ENCODE results near the gene CHCHD3. TPM values are rescaled to one million over a fixed set of nuclear protein-coding genes. Genes with fewer than 3 reads are reported as not detected.
"Not testable (repeated sequence)": the region's sequence is repeated elsewhere in the genome, so short reads cannot be mapped to it uniquely, and the experiment has no call there.

CHCHD3 gene
- total RNA-seq, 2 experiments from 2014 or later, result 83.5 to 83.8 TPM

DNA sequence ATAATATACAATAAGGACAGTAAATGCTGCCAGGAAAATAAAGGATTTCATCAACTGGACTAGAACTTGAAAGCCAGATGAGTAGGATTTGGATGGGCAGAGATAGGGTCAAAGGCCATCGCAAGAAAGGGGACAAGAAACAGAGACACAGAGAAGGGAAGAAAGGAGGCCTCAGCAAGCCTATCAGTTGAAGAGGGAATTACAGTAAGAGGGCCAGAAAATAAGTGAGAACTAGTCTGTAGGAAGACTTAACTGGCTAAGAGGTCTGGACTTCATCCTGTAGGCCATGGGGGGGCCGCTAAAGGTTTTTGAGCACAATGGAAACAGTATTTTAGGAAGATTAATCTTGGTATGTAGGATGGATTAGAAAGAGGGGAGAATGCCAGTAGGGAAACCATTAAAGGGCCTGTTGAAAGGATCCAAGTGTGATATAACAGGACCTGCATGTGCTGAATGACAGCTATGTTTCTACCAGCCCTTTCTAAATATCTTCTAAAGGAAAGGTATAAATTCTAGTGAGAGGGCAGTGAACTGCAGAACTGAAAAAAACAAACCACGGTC lies 174.4 kb downstream of the CHCHD3 start:
- H3K9me3 ChIP-seq (ENCODE audit: low read length), result no peaks in the 10 kb centered on the region
- POLR2A ChIA-PET, result interaction anchor here (0.7 to 1.0 kb wide), 3 partner anchors 28 to 1044 kb away, joined by 3 to 4 read pairs (median 3); no protein-coding TSS in a partner anchor

DNA sequence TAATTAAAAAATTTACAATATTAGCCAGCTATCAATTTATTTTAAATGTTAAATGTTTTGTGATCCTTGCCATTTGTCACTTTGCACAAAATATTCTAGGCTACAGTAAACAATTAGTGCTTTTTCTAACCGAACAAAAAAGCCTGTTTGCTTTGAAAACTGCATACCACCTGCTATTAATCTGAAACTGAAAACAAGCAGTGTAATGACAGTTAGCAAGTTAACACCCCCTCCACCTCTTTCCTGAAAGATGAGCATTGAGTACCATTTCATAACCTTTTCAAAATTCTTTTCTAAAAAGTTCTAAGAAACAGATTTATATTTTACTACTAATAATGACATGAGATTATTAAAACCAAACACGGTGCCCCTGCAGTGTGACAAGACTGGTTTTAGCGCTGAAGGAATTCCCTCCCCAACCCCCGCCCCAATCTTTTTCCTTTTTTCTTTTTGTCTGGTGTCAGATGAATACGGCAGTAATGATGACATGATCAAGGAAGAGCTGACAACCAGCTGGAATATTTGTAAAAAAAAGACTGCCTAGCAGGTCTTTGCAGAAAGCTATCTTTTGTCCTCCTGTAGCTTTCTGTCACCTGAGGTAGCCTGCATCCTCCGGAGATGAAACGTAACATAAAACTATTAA lies 175.6 kb downstream of the CHCHD3 start:
- Histone ChIP-seq H3K4me1 (ENCODE audit: insufficient read depth, low read length, poor library complexity, severe bottlenecking) (no peaks in the 10 kb centered on the region), H3K9me3 (ENCODE audit: low read length) (no peaks in the 10 kb centered on the region), H3K9me2 (ENCODE audit: insufficient read depth, low read length) (no peaks in the 10 kb centered on the region), H3K36me3 (ENCODE audit: insufficient read depth, low read length) (peaks cover 13% of the 10 kb centered on the region), H3K4me2 (ENCODE audit: low read length) (no peak overlapping the region), H4K20me1 (ENCODE audit: insufficient read depth, low read length) (no peaks in the 10 kb centered on the region), H3K27ac (ENCODE audit: low read depth, low read length, poor library complexity, severe bottlenecking) (no peak overlapping the region), H3K79me2 (ENCODE audit: insufficient read depth, low read depth, low read length) (no peaks in the 10 kb centered on the region), H3K4me3 (ENCODE audit: low read depth, low read length, poor library complexity, severe bottlenecking) (no peak overlapping the region), H2AFZ (ENCODE audit: low read length) (no peak overlapping the region)
- no peak for DNase-seq (ENCODE audit: low spot score)
- POLR2A ChIA-PET, result interaction anchor here (0.6 to 2.1 kb wide), 10 partner anchors 11 to 1045 kb away, joined by 3 to 9 read pairs (median 4); no protein-coding TSS in a partner anchor
- no peak for TF ChIP-seq EZH2phosphoT487 (IDR thresholded peaks at IDR 0.05; ENCODE audit: borderline replicate concordance, low read depth, low read length)
- TF ChIP-seq, protein P1, sequence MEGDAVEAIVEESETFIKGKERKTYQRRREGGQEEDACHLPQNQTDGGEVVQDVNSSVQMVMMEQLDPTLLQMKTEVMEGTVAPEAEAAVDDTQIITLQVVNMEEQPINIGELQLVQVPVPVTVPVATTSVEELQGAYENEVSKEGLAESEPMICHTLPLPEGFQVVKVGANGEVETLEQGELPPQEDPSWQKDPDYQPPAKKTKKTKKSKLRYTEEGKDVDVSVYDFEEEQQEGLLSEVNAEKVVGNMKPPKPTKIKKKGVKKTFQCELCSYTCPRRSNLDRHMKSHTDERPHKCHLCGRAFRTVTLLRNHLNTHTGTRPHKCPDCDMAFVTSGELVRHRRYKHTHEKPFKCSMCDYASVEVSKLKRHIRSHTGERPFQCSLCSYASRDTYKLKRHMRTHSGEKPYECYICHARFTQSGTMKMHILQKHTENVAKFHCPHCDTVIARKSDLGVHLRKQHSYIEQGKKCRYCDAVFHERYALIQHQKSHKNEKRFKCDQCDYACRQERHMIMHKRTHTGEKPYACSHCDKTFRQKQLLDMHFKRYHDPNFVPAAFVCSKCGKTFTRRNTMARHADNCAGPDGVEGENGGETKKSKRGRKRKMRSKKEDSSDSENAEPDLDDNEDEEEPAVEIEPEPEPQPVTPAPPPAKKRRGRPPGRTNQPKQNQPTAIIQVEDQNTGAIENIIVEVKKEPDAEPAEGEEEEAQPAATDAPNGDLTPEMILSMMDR (conservative IDR thresholded peaks at IDR 0.05; ENCODE audit: low read length), result no peak
- no TSS peak for BruUV-seq (replicated peaks)
- CTCF ChIA-PET (ENCODE audit: unreplicated experiment), result no interaction called here
- intact Hi-C loops (cut with micrococcal nuclease; ENCODE audit: unreplicated experiment), result no loop called here

More for the DNA sequence above, 174.4 kb downstream of the CHCHD3 start:
- no peaks in the 10 kb centered on the region for H4K20me1 ChIP-seq (ENCODE audit: insufficient read depth, low read length)
- DNase-seq (ENCODE audit: low spot score), result no peak
- no peaks in the 10 kb centered on the region for H3K79me2 ChIP-seq (ENCODE audit: insufficient read depth, low read depth, low read length)
- CTCF ChIA-PET (ENCODE audit: unreplicated experiment), result no interaction called here
- H3K27ac ChIP-seq (ENCODE audit: low read depth, low read length, poor library complexity, severe bottlenecking), result no peak overlapping the region
- no TSS peak for BruUV-seq (replicated peaks)
- peaks cover 18% of the 10 kb centered on the region for H3K36me3 ChIP-seq (ENCODE audit: insufficient read depth, low read length)
- TF ChIP-seq, protein P1 (conservative IDR thresholded peaks at IDR 0.05; ENCODE audit: low read length), result no peak
- no peak for TF ChIP-seq EZH2phosphoT487 (IDR thresholded peaks at IDR 0.05; ENCODE audit: borderline replicate concordance, low read depth, low read length)
- no peak overlapping the region for H3K4me2 ChIP-seq (ENCODE audit: low read length)
- no peak overlapping the region for H3K4me3 ChIP-seq (ENCODE audit: low read depth, low read length, poor library complexity, severe bottlenecking)
- intact Hi-C loops (cut with micrococcal nuclease; ENCODE audit: unreplicated experiment), result no loop called here
- H2AFZ ChIP-seq (ENCODE audit: low read length), result no peak overlapping the region
- H3K9me2 ChIP-seq (ENCODE audit: insufficient read depth, low read length), result no peaks in the 10 kb centered on the region
- H3K4me1 ChIP-seq (ENCODE audit: insufficient read depth, low read length, poor library complexity, severe bottlenecking), result no peaks in the 10 kb centered on the region

DNA sequence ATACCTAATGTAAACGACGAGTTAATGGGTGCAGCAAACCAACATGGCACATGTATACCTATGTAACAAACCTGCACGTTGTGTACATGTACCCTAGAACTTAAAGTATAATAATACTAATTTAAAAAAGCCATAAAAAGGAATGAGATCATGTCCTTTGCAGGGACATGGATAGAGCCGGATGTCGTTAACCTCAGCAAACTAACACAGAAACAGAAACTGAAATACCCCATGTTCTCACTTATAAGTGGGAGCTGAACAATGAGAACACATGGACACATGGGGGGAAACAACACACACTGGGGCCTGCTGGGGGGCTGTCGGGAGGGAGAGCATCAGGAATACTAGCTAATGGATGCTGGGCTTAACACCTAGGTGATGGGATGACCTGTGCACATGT lies 176.8 kb downstream of the CHCHD3 start:
- peaks cover 13% of the 10 kb centered on the region for H3K36me3 ChIP-seq (ENCODE audit: insufficient read depth, low read length)
- H3K9me3 ChIP-seq (ENCODE audit: low read length); intact Hi-C loops (cut with micrococcal nuclease; ENCODE audit: unreplicated experiment); H3K79me2 ChIP-seq (ENCODE audit: insufficient read depth, low read depth, low read length); CTCF ChIA-PET (ENCODE audit: unreplicated experiment); BruUV-seq (replicated peaks); H2AFZ ChIP-seq (ENCODE audit: low read length); H3K4me3 ChIP-seq (ENCODE audit: low read depth, low read length, poor library complexity, severe bottlenecking); H3K27ac ChIP-seq (ENCODE audit: low read depth, low read length, poor library complexity, severe bottlenecking); H3K4me1 ChIP-seq (ENCODE audit: insufficient read depth, low read length, poor library complexity, severe bottlenecking); H3K9me2 ChIP-seq (ENCODE audit: insufficient read depth, low read length); DNase-seq (ENCODE audit: low spot score); H4K20me1 ChIP-seq (ENCODE audit: insufficient read depth, low read length); H3K4me2 ChIP-seq (ENCODE audit: low read length): not testable (repeated sequence)
- POLR2A ChIA-PET, result interaction anchor here (0.7 to 2.1 kb wide), 3 partner anchors 10 to 365 kb away, joined by 3 to 6 read pairs (median 3); no protein-coding TSS in a partner anchor
